Parietal lobe (tissue), 1 donor: ENCODE results near the gene MEI4. TPM values are rescaled to one million over a fixed set of nuclear protein-coding genes. Genes with fewer than 3 reads are reported as not detected.

Experiments
- total RNA-seq: library from RNA; depleted of rRNA; stranded (reverse); fragments of >200 nt; gene quantifications from one replicate; pipeline ENCODE4 v1.2.3, GENCODE V29; 2014

Gene MEI4, protein sequence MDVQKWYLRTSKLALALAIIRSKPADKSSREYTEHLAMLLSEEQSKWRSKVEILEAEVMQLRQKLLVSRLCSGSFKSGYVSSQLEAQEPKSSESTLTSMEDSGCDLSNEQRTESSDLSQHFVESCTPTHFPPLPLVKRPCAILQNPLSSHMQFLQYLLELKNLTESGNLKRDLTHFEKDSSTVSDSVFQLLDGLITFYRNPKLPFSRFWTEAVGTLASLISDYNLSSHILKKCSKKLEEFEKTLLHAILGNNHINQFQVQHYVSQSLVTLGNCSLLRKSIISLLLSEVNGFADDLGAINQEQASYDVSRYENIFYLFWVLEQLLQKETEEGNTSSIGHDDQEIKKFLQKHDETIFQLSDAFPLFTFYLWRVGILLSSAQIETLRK
- total RNA-seq = 0.31 TPM

GRCh38 chr6:77652739-77653138, at the start of gene MEI4:
Gene MEI4, plus strand, starts transcription at chr6:77653039. Its CDS starts 37,633 bp downstream, at chr6:77690672.

Other genes with a start within 250 kb of the MEI4 start
- gene HTR1B, start 189.5 kb upstream of the MEI4 start, total RNA-seq = 1.9 TPM